HCT116 (cell line): Measurements from ENCODE around the gene LACTB. TPM values are rescaled to one million over a fixed set of nuclear protein-coding genes. Genes with fewer than 3 reads are reported as not detected.
A peak's percentile ranks its signal among the peaks of the same experiment; 100 is the strongest.

ENCODE experiments used
- ATAC-seq: fragments of 200-7000 bp; cut with Tn5 transposase; 2 replicates; pipeline ENCODE4 v1.9.1; 2020; ENCODE audit warnings: mild to moderate bottlenecking, moderate library complexity
- BruUV-seq: library from RNA; stranded (reverse); fragments of 400-500 nt; replicated peaks from 2 replicates; lab custom pipeline; 2021; lab: Mats Ljungman, UMichigan
- CTCF ChIA-PET: fragments of 300-600 bp; sonication (Branson Sonifier 250); formaldehyde crosslinking; loops from one replicate; lab custom pipeline; 2021; ENCODE audit warnings: antibody characterized with exemption; lab: Charles Lee
- POLR2A ChIA-PET: fragments of 300-600, 350-600 bp; sonication (Branson Sonifier 250); formaldehyde crosslinking; loops from one replicate; lab custom pipeline; 2021; ENCODE audit warnings: antibody characterized with exemption; lab: Charles Lee
- RAD21 ChIA-PET, 2 experiments: fragments of 300-600 bp; sonication (Branson Sonifier 250); formaldehyde crosslinking; loops; one replicate each; lab custom pipeline; 2023; ENCODE audit warnings: low total read pairs in 2 of 2; ENCODE audit not compliant: uncharacterized antibody in 2 of 2, unreplicated experiment in 2 of 2, low non-redundant PET in 1 of 2; lab: Charles Lee
- DNase-seq: peaks from one replicate; pipeline ENCODE4 v3.0.0-alpha.2; 2010; ENCODE audit warnings: low read depth, low spot score
- H2AFZ ChIP-seq: fragments of 200-600 bp; shearing (Covaris generic), sonication (generic); 2 replicates; pipeline ENCODE4 v1.6.1; 2017; ENCODE audit warnings: low read depth, mixed run types, mixed read lengths, antibody characterized with exemption, low read length; ENCODE audit not compliant: poor library complexity, severe bottlenecking
- H3K27ac ChIP-seq: 2 replicates; pipeline ENCODE4 v1.5.1; 2012; ENCODE audit warnings: low read depth, low read length
- H3K27me3 ChIP-seq: fragments of 200-600 bp; sonication (generic); 2 replicates; pipeline ENCODE4 v1.6.1; 2016; ENCODE audit warnings: mixed run types, low read length, mixed read lengths; ENCODE audit not compliant: insufficient read depth
- H3K36me3 ChIP-seq, 2 experiments: fragments of 200-500 bp in 1 of 2; fragments of 200-600 bp in 1 of 2; sonication (Bioruptor generic) in 1 of 2; sonication (generic) in 1 of 2; 2 replicates each; pipeline versions ENCODE4 v1.5.1 to v1.6.1; 2014 to 2016; ENCODE audit warnings: low read length in 2 of 2, inconsistent platforms in 1 of 2, mixed read lengths in 1 of 2, mixed run types in 1 of 2; ENCODE audit not compliant: insufficient read depth in 2 of 2, control insufficient read depth in 1 of 2
- H3K4me1 ChIP-seq, 2 experiments: fragments of 200-600 bp in 1 of 2; sonication (generic) in 1 of 2; 2 replicates each; pipeline versions ENCODE4 v1.5.1 to v1.6.1; 2012 to 2017; ENCODE audit warnings: low read length in 2 of 2, inconsistent platforms in 1 of 2, mild to moderate bottlenecking in 1 of 2, mixed read lengths in 1 of 2, mixed run types in 1 of 2, moderate library complexity in 1 of 2; ENCODE audit not compliant: insufficient read depth in 2 of 2, control insufficient read depth in 1 of 2
- H3K4me2 ChIP-seq: fragments of 200-600 bp; sonication (generic); 2 replicates; pipeline ENCODE4 v1.6.1; 2017; ENCODE audit warnings: mixed run types, low read length, mixed read lengths
- H3K4me3 ChIP-seq, 2 experiments: fragments of 200-600 bp in 1 of 2; sonication (generic) in 1 of 2; replicated peaks in 1 of 2; 2 replicates each; pipeline ENCODE4 v1.5.1; 2011 to 2016; ENCODE audit warnings: low read length in 2 of 2, control low read depth in 1 of 2, low read depth in 1 of 2, mild to moderate bottlenecking in 1 of 2, mixed read lengths in 1 of 2, mixed run types in 1 of 2
- H3K79me2 ChIP-seq: fragments of 200-600 bp; sonication (generic); 2 replicates; pipeline ENCODE4 v1.6.1; 2017; ENCODE audit warnings: mild to moderate bottlenecking, mixed run types, low read length, moderate library complexity, mixed read lengths; ENCODE audit not compliant: insufficient read depth
- H3K9ac ChIP-seq: fragments of 200-600 bp; sonication (generic); 2 replicates; pipeline ENCODE4 v1.6.1; 2016; ENCODE audit warnings: low read length, mixed read lengths
- H3K9me2 ChIP-seq: fragments of 200-600 bp; sonication (generic), shearing (Covaris generic); 2 replicates; pipeline ENCODE4 v1.6.1; 2017; ENCODE audit warnings: mixed run types, mild to moderate bottlenecking, moderate library complexity; ENCODE audit not compliant: insufficient read depth
- H3K9me3 ChIP-seq, 2 experiments: fragments of 200-500 bp in 1 of 2; fragments of 200-600 bp in 1 of 2; sonication (Bioruptor generic) in 1 of 2; sonication (generic) in 1 of 2; 2 replicates each; pipeline ENCODE4 v1.6.1; 2014 to 2017; ENCODE audit warnings: low read length in 2 of 2, mixed read lengths in 2 of 2, inconsistent platforms in 1 of 2, low read depth in 1 of 2, mild to moderate bottlenecking in 1 of 2, mixed run types in 1 of 2, moderate library complexity in 1 of 2; ENCODE audit not compliant: control insufficient read depth in 1 of 2, insufficient read depth in 1 of 2
- H4K20me1 ChIP-seq: fragments of 200-600 bp; sonication (generic), shearing (Covaris generic); 2 replicates; pipeline ENCODE4 v1.6.1; 2017; ENCODE audit warnings: mixed run types, mild to moderate bottlenecking, moderate library complexity; ENCODE audit not compliant: insufficient read depth
- CTCF ChIP-seq, 3 experiments: fragments of 200-600 bp in 1 of 3; sonication (generic) in 1 of 3; IDR thresholded peaks in 2 of 3; conservative IDR thresholded peaks in 1 of 3; 2 replicates each; pipeline ENCODE4 v1.5.1; 2012 to 2017; ENCODE audit warnings: low read depth in 2 of 3, low read length in 2 of 3, antibody characterized with exemption in 1 of 3, borderline replicate concordance in 1 of 3, control low read depth in 1 of 3, mild to moderate bottlenecking in 1 of 3, mixed read lengths in 1 of 3, mixed run types in 1 of 3, moderate library complexity in 1 of 3; ENCODE audit not compliant: insufficient read depth in 1 of 3
- ELF1 ChIP-seq: IDR thresholded peaks from 2 replicates; pipeline ENCODE4 v1.6.1; 2012; ENCODE audit warnings: low read depth, borderline replicate concordance
- FOSL1 ChIP-seq: IDR thresholded peaks from 2 replicates; pipeline ENCODE4 v1.6.1; 2012; ENCODE audit warnings: low read depth
- JUND ChIP-seq: IDR thresholded peaks from 2 replicates; pipeline ENCODE4 v1.6.1; 2012
- REST ChIP-seq: IDR thresholded peaks from 2 replicates; pipeline ENCODE4 v1.6.1; 2012; ENCODE audit warnings: low read depth
- SP1 ChIP-seq: IDR thresholded peaks from 2 replicates; pipeline ENCODE4 v1.6.1; 2012; ENCODE audit warnings: low read depth
- TCF7L2 ChIP-seq: IDR thresholded peaks from 2 replicates; pipeline ENCODE4 v1.7.0; 2011; ENCODE audit warnings: borderline replicate concordance, inconsistent platforms; ENCODE audit not compliant: insufficient read depth, insufficient read length; ENCODE audit errors: extremely low read depth
- intact Hi-C: fragments of 100-400 bp; cut with micrococcal nuclease; formaldehyde crosslinking; loops from 2 replicates; pipeline ENCODE4 v1.10.0; 2022
- total RNA-seq: library from RNA; stranded (reverse); gene quantifications from one replicate; pipeline ENCODE4 v1.2.1, GENCODE V29; 2021; ENCODE audit not compliant: unreplicated experiment

LACTB gene
- total RNA-seq, 1 experiment from 2014 or later, result 7.6 TPM

GRCh38 chr15:63122002-63122875 is 578 bp downstream of the LACTB start:
- RAD21 ChIA-PET, result no interaction called here
- no peaks in the 10 kb centered on the region for H3K79me2 ChIP-seq
- DNase-seq, result peak; percentile 44
- no TSS peak for BruUV-seq
- peak overlapping the region; percentile 82 for H3K4me2 ChIP-seq
- intact Hi-C loops, result loop anchor here (2.0 kb wide), 1 partner anchor 281 kb away; no protein-coding TSS in a partner anchor
- H3K27ac ChIP-seq, result peak overlapping the region; percentile 59
- H3K9me2 ChIP-seq, result no peaks in the 10 kb centered on the region
- H3K4me1 ChIP-seq, result peaks cover 0 to 10% of the 10 kb centered on the region in 2 experiments; a peak in 3 of 4 replicates
- H3K27me3 ChIP-seq, result no peaks in the 10 kb centered on the region
- TF ChIP-seq FOSL1 (no peak), CTCF (IDR thresholded peaks at IDR 0.05 in 2 of 3, conservative IDR thresholded peaks at IDR 0.05 in 1 of 3; ENCODE audit: borderline replicate concordance in 1 of 3, insufficient read depth in 1 of 3, low read depth in 2 of 3, low read length in 2 of 3) (peak in 1 of 3 experiments; percentile 14; a peak in 1 of 6 replicates)
- TF ChIP-seq, all 23 proteins: peak for 1
- Histone ChIP-seq H3K36me3 (0 out of 4 replicates have a peak, but pooled peaks cover 0 to 2% of the 10 kb centered on the region in 2 experiments), H3K9ac (peak overlapping the region; percentile 60), H3K4me3 (peak overlapping the region; percentile 60 to 76), H2AFZ (peak overlapping the region; percentile 55), H3K9me3 (peaks cover 6 to 10% of the 10 kb centered on the region in 2 experiments; a peak in 3 of 4 replicates), H4K20me1 (no peaks in the 10 kb centered on the region)
- ATAC-seq, result peak; percentile 94
- ChIA-PET CTCF (no interaction called here), POLR2A (no interaction called here)

- ATAC-seq (no peak), DNase-seq (no peak)
- Histone ChIP-seq H3K9me3 (peaks cover under 1 to 8% of the 10 kb centered on the region in 2 experiments; a peak in 2 of 4 replicates), H3K27me3 (no peaks in the 10 kb centered on the region), H3K4me1 (peaks cover 0 to 10% of the 10 kb centered on the region in 2 experiments; a peak in 3 of 4 replicates), H2AFZ (no peak overlapping the region), H3K4me3 (no peak overlapping the region), H3K36me3 (0 out of 4 replicates have a peak, but pooled peaks cover 3% of the 10 kb centered on the region in 2 experiments), H3K9ac (no peak overlapping the region), H3K79me2 (no peaks in the 10 kb centered on the region), H3K4me2 (no peak overlapping the region), H3K9me2 (no peaks in the 10 kb centered on the region), H4K20me1 (no peaks in the 10 kb centered on the region), H3K27ac (no peak overlapping the region)
- ChIA-PET CTCF (no interaction called here), POLR2A (no interaction called here), RAD21 (no interaction called here)
- BruUV-seq, result no TSS peak
- intact Hi-C loops, result no loop called here
- no peak for TF ChIP-seq SP1
- TF ChIP-seq ELF1, result no peak
- no peak for TF ChIP-seq REST
- no peak for TF ChIP-seq CTCF (IDR thresholded peaks at IDR 0.05 in 2 of 3, conservative IDR thresholded peaks at IDR 0.05 in 1 of 3; ENCODE audit: borderline replicate concordance in 1 of 3, insufficient read depth in 1 of 3, low read depth in 2 of 3, low read length in 2 of 3)
- no peak for TF ChIP-seq JUND
- TF ChIP-seq TCF7L2, result no peak
Observed at GRCh38 chr15:63124506-63124905, 2.8 kb downstream of the LACTB start.
